ENCODE results near the gene GPR158.
"Not testable (repeated sequence)": the region's sequence is repeated elsewhere in the genome, so short reads cannot be mapped to it uniquely, and the experiment has no call there.

Gene GPR158, protein sequence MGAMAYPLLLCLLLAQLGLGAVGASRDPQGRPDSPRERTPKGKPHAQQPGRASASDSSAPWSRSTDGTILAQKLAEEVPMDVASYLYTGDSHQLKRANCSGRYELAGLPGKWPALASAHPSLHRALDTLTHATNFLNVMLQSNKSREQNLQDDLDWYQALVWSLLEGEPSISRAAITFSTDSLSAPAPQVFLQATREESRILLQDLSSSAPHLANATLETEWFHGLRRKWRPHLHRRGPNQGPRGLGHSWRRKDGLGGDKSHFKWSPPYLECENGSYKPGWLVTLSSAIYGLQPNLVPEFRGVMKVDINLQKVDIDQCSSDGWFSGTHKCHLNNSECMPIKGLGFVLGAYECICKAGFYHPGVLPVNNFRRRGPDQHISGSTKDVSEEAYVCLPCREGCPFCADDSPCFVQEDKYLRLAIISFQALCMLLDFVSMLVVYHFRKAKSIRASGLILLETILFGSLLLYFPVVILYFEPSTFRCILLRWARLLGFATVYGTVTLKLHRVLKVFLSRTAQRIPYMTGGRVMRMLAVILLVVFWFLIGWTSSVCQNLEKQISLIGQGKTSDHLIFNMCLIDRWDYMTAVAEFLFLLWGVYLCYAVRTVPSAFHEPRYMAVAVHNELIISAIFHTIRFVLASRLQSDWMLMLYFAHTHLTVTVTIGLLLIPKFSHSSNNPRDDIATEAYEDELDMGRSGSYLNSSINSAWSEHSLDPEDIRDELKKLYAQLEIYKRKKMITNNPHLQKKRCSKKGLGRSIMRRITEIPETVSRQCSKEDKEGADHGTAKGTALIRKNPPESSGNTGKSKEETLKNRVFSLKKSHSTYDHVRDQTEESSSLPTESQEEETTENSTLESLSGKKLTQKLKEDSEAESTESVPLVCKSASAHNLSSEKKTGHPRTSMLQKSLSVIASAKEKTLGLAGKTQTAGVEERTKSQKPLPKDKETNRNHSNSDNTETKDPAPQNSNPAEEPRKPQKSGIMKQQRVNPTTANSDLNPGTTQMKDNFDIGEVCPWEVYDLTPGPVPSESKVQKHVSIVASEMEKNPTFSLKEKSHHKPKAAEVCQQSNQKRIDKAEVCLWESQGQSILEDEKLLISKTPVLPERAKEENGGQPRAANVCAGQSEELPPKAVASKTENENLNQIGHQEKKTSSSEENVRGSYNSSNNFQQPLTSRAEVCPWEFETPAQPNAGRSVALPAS (N-terminal part only)

DNA sequence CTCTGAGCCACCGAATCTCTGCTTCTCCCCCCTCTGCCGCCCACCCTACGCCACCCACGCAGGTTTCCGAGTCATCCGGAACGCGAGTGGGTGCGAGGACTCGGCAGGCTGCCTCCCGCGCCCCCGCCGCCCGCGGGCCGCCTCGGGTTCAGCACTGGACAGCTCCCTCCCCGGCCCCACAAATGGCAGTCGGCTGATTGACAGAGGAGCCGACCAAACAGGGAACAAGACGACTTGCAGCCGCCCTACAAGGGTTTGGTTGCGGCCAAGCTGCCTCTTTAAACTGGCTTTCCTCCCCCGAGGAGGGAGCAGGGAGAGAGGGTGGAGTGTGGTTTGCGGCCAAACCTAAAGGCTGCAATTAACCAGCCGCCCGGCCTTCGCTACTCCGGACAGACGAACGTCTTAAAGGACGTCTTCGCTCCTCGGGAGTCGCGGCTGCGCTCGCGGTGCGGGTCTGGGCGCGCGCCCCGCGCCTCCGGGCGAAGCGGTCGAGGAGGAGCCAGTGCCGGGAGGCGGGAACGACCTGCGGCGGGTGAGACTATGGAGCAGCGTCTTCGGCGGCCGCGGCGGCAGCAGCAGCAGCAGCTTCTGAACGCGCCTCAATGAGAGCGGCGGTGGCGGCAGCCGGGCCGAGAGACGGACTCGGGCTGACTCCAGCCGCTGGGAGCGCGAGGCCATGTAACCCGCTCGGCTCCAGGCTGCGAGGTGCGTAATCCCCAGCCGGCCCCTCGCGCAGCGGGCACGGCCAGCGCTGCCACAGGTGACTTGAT lies at the start of gene GPR158:
Gene GPR158, plus strand, starts transcription at position 541 of the 770 bp plus-strand sequence. CDS start 420 bp downstream, outside the sequence.
- DNase-seq = peak; percentile 46

DNA sequence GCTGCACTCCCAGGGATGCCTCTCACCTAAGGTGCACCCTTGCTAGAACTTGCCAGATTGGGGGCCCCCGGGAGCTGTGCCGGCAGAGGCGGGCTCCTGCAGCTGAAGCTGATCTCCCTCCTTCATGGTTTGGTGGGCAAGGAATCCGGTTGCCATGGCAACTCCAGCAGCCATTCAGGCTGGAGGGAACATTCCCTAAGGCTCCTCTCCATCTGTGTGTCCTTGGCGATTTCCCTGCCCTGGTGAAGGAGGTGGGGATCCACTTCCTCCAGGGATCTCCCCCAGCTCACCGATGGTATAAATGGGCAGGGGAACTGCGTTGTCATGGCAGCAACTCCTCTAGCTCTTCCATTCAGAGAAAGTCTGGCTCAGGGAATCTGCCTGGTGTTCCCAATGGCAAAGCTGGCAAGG lies 49.6 kb upstream of the GPR158 start:
- no peak for DNase-seq

DNA sequence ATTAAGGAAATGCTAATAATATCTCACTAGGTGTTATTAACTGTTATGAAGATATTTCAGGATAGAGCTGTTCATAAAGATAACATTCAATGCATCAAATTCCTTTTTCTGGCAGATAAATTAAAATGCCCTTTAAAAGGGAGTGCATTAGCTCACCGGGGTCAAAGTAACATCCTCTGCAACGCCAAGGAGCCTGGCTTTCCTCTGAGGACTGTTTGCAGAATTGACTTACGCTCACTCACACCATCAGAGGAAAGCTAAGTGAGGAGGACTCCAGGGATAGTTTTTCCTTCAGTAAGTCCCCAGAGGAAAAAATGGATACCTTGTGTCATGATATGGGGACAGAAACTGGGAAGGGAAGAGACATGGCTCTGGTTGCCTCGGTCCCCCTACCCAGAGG lies 45.2 kb upstream of the GPR158 start:
- DNase-seq = no peak

DNA sequence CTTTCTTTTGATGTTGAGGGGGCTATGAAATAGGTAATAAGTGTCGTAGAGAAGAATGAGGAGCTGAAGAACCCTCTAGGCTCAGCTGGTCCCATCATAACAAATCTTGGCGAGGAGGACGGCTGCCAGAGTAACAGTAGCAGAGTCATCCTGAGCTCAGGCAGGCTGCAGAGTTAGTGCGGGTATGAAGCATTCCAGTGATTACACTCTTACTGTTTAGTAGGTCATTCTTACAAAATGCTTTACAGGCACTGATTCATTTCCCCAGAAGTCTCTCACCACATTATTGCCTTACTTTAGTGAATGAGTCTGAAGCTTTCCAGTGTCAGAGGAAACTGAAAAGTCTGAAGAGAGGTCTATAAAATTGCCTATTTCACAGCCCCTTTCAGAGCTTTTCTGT lies 43.9 kb upstream of the GPR158 start:
- no peak for DNase-seq

DNA sequence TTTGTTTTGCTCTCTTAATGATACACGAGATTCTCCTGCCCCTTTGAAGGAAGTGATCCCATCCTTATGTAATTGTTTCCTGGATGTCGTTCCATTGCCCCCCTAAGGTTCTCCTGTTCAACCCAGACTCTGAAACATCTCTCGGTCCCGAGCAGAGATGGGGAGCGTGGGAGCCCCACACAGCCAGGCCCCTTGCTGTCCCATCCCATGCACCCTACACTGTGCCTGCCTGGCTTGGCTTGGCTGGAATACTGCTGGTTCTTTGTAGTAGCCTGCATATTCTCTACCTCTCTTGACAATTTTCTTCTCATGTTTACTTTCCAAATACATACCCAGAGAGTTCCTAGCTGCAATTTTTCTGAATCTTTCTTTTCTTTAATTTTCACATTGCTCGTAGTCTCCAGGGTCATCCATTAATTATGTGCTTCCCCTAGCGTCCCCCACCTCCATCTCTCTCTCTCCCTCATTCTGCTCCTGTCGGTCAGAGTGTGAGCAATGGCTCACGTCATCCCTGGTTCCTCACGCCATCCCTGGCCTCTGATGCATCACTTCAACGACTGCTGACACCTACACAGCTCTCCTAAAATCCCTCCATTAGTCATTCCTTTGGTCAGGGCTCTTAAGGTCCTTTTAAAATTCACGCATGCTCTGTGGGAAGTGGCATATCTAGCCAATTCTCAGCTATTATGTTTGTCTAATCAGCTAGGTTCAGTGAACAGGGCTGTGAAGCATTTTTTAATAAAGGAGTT lies 32.5 kb upstream of the GPR158 start:
- no peak for DNase-seq

DNA sequence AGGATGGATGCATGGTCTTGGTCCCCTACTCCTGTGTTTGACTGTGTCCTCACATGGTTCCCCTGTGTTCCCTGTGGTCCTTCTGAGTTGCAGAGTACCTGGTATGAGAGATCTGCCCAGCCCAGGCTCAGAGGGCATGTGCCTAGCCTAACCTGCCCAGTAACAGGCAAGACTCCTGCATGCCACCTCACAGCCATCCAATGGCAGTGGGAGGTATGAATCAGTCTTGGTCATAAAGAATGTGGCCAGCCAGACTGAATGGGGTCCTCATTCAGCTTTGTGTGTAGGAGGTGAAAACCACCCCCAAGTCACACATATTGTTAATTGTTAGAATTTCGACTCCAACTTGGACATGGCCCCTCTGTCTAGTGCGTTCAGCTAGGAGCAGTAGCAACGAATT lies 17.2 kb upstream of the GPR158 start:
- no peak for DNase-seq

DNA sequence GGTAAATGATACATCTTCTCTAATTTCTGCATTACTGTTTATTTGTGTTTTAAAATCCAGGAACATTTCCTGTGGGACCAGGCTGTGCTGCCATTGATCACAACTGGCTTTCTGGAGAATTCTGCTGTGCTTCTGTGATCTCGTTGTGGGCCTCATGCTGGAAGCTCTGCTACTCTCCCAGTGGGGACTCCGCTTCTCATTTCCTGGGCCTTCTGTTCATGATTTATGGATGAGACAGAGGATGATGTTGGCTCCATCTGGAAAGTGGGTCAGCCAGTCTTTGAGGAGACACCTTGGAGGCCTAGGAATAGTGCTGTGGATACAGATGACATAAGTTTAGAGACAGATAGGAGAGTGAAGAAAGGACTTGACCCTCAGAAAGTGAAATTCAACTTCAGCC lies 15.2 kb upstream of the GPR158 start:
- DNase-seq = no peak

DNA sequence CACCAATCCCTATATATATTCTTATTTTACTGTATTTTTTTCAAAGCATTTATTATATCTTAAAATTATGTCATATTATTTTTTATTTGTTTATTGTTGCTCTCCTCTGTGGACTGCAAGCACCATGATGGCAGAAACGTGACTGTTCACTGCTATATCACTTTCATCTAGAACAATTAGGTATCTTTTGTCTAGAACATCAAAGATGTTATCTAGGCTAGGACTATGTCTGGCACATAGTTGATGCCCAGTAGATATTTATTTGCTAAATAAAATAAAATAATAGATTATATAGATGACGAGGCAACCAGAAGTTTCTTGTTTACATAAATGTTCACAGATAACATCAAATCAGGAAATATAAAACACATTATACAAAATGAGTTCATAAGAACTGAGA lies 12.4 kb upstream of the GPR158 start:
- DNase-seq = no peak

DNA sequence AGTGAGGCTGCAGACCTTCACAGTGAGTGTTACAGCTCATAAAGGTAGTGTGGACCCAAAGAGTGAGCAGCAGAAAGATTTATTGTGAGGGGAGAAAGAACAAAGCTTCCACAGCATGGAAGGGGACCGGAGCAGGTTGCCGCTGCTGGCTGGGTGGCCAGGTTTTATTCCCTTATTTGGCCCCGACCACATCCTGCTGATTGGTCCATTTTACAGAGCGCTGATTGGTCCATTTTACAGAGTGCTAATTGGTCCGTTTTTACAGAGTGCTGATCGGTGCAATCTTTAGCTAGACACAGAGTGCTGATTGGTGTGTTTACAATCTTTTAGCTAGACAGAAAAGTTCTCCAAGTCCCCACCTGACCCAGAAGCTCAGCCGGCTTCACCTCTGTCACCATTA lies 11.3 kb upstream of the GPR158 start:
- not testable (repeated sequence) for DNase-seq

DNA sequence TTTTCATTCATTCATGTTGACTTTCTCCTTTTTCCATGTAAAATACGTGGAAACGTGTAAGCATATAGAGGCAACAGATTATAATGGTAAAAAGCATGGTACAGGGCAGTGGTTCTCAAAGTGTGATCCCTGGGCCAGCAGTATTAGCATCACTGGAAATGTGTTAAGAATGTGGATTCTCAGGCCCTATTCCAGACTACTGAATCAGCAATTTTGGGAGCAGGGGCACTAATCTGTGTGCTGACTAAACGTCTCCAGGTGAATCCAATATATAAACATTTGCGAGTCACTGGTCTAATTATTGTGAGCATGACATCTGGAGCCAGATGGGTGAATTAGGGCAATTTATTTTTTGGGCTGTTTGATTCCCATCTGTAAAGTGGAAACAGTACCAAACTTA lies 5.1 kb upstream of the GPR158 start:
- no peak for DNase-seq

DNA sequence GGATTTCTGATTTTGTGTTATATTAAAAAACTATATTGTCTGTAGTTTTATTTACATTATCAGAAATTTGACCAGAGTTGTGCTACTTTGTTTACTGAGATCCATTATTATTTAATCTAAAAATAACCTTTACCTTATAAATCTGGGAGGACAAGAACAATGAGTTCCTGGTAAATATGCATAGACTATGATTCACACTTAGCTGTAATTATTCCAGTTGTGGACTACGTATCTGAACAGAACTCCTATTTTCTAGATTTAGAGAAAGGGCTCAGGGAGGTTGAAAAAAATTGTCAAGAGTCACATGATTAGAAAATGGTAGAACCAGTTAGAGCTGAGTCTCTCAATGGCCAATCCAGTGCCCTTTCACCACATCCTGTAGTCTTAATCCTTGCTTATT lies 4.2 kb upstream of the GPR158 start:
- no peak for DNase-seq

DNA sequence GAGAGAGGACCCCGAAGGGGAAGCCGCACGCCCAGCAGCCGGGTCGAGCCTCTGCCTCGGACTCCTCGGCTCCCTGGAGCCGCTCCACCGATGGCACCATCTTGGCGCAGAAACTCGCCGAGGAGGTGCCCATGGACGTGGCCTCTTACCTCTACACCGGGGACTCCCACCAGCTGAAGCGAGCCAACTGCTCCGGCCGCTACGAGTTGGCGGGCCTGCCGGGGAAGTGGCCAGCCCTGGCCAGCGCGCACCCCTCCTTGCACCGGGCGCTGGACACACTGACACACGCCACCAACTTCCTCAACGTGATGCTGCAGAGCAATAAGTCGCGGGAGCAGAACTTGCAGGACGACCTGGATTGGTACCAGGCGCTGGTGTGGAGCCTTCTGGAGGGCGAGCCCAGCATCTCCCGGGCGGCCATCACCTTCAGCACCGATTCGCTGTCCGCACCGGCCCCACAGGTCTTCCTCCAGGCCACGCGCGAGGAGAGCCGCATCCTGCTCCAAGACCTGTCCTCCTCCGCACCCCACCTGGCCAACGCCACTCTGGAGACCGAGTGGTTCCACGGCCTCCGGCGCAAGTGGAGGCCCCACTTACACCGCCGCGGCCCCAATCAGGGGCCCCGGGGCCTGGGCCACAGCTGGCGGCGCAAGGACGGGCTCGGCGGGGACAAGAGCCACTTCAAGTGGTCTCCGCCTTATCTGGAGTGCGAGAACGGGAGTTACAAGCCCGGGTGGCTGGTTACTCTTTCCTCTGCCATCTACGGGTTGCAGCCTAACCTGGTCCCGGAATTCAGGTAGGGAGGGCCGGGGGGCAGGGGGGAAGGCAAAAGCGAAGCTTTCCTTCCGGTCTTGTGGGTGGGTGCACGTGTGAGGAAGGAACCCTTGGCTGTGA lies 973 bp downstream of the GPR158 start:
- no peak for DNase-seq

DNA sequence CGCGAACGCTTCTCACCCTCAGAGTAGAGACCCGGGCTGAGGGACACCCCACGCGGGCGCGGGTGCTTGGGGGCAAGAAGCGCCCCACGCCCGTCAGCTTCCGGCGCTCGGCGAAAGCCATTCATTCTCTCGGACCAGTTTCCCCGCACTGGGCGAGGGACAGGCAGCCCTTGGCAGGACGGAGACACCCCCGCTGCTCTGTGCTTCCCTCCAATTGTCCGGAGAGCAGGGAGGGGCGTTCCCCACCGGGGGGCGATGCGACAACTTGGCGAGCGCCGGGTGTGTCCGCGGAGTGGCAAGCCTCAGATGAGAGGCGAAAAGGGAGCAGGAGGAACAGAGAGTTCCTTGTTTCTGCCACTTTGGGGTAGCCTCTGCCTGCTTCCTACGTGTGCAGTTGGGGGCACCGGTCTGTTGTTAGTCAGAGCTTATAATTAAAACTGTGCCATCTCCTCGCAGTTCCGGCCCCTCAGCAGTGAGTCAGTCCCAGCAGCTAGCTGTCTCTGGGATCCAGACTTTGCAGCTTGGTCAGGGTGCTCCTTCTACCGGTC lies 1.7 kb downstream of the GPR158 start:
- DNase-seq = no peak

DNA sequence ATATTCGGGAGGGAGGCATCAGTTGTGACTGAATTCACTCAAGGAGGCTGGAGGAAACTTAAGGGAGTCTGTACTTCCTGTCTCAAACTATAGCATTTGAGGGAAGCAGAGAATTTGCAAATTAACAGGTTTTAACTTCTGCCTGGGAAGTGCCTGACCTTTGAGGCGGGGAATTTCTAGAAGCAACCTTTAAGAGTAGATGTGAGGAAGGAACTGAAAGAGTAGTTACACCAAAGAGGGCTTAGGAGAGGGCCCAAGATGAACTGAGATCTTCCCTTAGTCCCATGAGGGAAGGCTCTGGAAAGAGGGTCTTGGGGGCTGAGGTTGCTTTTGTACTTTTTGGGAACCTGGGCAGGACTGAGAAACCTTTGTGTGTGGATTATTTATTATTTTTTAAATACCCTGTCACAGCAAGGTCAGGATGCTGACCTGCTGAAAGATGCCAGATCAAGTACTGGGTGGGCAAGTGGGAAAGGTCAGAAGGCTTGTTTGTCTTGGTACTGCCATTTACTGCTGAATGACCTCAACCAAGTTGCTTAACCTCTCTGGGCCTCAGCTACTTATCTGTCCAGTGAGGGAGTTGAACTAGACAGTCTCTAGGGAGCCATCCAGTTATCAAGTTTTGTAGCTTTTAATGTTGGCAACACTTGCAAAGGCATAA lies 2.4 kb downstream of the GPR158 start:
- no peak for DNase-seq

DNA sequence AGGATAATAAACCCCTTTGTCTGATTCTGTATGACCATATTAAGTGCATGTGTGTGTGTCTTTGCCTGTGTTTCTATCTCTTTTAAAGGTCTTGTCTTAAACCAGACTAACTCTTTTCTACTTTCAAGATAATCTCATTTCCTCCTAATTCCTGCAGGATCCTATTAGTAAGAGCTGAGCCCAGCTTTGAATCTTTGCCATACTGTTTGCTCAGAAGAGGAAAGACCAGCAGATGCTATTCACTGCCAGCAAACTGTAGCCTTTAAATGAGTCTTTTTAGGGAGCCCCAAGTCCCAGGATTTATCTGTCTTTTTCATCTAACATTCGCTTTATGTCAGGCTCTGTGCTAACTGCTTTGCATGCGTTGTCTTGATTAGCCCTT lies 2.9 kb downstream of the GPR158 start:
- no peak for DNase-seq

DNA sequence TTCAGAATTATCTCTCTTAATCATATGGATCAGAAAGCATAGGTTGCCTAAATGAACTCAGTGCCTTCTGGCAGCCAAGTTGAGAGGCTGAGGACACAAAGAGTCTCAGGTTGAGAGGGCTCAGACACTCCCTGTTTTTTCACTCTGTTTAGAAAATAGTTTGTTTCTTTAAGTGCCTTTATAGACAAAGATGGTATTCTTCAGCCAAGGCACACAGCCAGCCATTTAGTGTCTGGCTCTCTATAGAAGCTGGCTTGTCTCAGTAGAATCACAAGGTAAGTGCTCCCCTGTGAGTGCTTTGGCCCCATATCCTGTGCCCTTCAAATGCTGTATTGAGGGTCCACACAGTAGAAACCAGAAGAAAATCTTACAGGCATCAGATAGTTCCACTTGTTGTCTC lies 3.6 kb downstream of the GPR158 start:
- no peak for DNase-seq

DNA sequence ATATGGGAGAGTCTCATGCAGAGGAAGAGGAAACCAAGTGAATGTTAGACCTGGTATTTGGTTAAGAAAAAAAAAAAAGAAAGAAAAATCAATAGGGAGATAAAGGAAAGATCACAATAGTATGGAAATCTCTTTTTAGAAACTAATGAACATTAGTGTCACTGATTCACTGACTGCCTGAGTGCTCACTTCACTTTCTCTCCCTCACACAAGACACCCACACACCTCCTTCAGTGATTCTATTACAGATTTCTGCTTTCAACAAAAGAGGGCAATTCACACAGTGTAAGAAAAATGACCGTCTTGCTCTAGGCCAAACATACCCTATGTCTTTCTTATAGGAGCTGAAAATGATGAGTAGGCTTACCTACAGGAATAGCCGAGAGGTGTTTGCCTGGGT lies 6.0 kb downstream of the GPR158 start:
- no peak for DNase-seq

DNA sequence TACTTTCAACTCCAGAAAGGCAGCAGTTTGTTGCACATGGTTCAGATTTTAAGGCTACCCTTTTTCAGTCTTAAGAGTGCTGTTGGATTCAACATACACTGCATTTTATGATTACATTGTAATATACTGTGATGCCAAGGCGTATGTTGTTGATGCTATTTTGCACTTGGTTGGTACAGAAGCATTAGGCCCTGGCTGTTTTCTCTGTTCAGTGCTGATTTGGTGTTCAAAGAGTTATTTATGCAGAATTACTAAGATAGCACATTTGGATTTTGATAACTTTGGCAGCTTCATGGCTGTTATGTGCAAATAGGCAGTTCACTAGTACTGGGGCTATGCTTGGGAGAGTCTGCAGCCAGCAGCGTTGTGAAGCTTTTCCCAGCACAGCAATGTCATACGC lies 7.8 kb downstream of the GPR158 start:
- DNase-seq = no peak

DNA sequence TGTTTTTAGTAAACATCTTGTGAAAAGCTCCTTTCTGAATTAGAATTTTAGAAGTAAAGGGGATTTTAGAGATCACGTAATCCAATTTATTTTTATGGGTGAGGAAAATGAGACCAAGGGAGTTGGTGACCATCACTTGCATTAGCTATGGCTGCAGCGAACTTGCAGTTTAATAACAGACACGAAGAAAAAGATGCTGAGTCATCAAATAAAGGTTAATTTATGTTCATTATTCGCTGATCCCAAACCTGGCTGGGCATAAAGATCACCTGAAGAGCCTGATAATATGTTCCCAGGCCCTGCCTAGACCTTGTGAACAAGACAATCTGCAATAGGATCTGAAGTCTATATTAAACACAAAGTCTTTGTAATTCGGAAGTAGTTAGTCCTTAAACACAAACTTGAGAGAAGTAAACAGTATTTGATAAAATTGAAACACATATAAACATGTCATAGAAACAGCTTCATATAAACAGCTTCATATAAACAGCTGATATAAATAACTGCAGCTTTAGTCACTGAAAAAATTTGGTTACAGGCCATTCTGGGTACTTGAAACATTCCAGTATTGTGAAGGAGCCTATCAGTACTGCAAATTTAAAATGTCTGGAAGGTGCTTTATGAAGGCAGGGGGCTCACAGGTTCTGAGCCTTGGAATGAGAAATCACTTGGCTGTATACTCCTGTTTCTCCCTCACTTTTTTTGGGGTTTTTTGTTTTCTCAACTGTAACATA lies 16.5 kb downstream of the GPR158 start:
- no peak for DNase-seq

Measured in activated T-cell treated with anti-CD3 and anti-CD28 coated beads, Interleukin-2, amount 50 U/mL, for 1 hour (primary cell).